ENCODE measurements around the gene ELP4. TPM values are rescaled to one million over a fixed set of nuclear protein-coding genes. Genes with fewer than 3 reads are reported as not detected.

ELP4 gene
- total RNA-seq, 1 experiment from 2014 or later: 21.4 TPM

DNA sequence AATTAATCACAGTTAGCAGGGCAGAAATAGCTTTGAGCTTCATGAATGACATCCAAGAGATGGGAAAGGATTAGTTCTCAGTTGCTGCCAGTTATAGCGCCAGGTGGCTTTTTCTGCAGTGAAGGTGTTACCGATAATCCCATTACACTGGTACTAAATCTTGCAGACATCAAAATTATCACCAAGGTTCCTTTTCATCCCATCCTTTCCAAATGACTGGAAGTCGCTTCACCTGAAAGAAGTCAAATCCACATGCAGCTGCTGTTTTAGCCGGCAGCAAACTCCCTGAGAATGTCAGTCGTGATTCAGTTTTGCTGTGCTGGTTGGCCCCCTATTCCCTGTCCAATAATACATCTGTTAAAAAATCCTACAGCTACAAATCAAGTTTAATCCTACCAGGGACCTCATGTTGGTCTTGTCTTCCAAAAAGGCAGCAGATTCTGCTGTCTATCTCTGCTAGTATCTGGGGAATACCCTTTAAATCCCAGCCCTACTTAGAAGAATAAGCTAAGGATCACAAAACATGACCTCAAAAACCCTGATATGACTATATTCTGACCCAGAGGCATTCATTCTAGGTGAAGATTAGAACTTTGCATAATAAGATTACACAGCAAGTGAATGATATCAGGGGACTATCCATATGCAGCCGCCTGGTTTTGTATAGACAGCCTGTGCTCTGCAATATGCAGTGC lies 31.9 kb upstream of the ELP4 start:
- RAD21 ChIA-PET (ENCODE audit: low non-redundant PET in 1 of 2, low total read pairs in 2 of 2, uncharacterized antibody in 2 of 2, unreplicated experiment in 2 of 2): no interaction called here
- Histone ChIP-seq H3K27ac (ENCODE audit: low read depth, low read length) (no peak overlapping the region), H3K79me2 (ENCODE audit: insufficient read depth, low read length) (peaks cover 82% of the 10 kb centered on the region), H3K27me3 (ENCODE audit: insufficient read depth, low read length) (no peaks in the 10 kb centered on the region), H4K20me1 (ENCODE audit: insufficient read depth) (peaks cover 27% of the 10 kb centered on the region; the same call in 1 of the 2 replicates), H3K9me3 (ENCODE audit: control insufficient read depth in 1 of 2, insufficient read depth in 1 of 2, low read depth in 1 of 2, low read length in 2 of 2) (no peaks in the 10 kb centered on the region), H3K4me1 (ENCODE audit: control insufficient read depth in 1 of 2, insufficient read depth in 2 of 2, low read length in 2 of 2) (no peaks in the 10 kb centered on the region), H3K4me3 (replicated peaks in 1 of 2; ENCODE audit: low read depth in 1 of 2, low read length in 2 of 2) (no peak overlapping the region), H3K4me2 (ENCODE audit: low read length) (no peak overlapping the region), H3K9me2 (ENCODE audit: insufficient read depth) (no peaks in the 10 kb centered on the region), H3K9ac (ENCODE audit: low read length) (no peak overlapping the region), H3K36me3 (ENCODE audit: control insufficient read depth in 1 of 2, insufficient read depth in 2 of 2, low read length in 2 of 2) (0 out of 4 replicates have a peak, but pooled peaks cover 0 to 4% of the 10 kb centered on the region in 2 experiments), H2AFZ (ENCODE audit: low read depth, low read length, poor library complexity, severe bottlenecking) (no peak overlapping the region)
- no peak for ATAC-seq
- no peak for DNase-seq (ENCODE audit: low read depth, low spot score)
- CTCF ChIA-PET: no interaction called here
- TF ChIP-seq FOSL1 (IDR thresholded peaks at IDR 0.05; ENCODE audit: low read depth): no peak
- TF ChIP-seq, protein P1, sequence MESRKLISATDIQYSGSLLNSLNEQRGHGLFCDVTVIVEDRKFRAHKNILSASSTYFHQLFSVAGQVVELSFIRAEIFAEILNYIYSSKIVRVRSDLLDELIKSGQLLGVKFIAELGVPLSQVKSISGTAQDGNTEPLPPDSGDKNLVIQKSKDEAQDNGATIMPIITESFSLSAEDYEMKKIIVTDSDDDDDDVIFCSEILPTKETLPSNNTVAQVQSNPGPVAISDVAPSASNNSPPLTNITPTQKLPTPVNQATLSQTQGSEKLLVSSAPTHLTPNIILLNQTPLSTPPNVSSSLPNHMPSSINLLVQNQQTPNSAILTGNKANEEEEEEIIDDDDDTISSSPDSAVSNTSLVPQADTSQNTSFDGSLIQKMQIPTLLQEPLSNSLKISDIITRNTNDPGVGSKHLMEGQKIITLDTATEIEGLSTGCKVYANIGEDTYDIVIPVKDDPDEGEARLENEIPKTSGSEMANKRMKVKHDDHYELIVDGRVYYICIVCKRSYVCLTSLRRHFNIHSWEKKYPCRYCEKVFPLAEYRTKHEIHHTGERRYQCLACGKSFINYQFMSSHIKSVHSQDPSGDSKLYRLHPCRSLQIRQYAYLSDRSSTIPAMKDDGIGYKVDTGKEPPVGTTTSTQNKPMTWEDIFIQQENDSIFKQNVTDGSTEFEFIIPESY (IDR thresholded peaks at IDR 0.05; ENCODE audit: extremely low read depth, insufficient replicate concordance, low read length): no peak
- no peak for TF ChIP-seq EZH2 (IDR thresholded peaks at IDR 0.05)
- no peak for TF ChIP-seq POLR2A (IDR thresholded peaks at IDR 0.05; ENCODE audit: borderline replicate concordance, extremely low read depth, insufficient read depth, insufficient read length)
- TF ChIP-seq, protein P2, sequence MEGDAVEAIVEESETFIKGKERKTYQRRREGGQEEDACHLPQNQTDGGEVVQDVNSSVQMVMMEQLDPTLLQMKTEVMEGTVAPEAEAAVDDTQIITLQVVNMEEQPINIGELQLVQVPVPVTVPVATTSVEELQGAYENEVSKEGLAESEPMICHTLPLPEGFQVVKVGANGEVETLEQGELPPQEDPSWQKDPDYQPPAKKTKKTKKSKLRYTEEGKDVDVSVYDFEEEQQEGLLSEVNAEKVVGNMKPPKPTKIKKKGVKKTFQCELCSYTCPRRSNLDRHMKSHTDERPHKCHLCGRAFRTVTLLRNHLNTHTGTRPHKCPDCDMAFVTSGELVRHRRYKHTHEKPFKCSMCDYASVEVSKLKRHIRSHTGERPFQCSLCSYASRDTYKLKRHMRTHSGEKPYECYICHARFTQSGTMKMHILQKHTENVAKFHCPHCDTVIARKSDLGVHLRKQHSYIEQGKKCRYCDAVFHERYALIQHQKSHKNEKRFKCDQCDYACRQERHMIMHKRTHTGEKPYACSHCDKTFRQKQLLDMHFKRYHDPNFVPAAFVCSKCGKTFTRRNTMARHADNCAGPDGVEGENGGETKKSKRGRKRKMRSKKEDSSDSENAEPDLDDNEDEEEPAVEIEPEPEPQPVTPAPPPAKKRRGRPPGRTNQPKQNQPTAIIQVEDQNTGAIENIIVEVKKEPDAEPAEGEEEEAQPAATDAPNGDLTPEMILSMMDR (IDR thresholded peaks at IDR 0.05 in 2 of 3, conservative IDR thresholded peaks at IDR 0.05 in 1 of 3; ENCODE audit: borderline replicate concordance in 1 of 3, insufficient read depth in 1 of 3, low read depth in 2 of 3, low read length in 2 of 3): no peak
- no peak for TF ChIP-seq EZH2phosphoT487 (IDR thresholded peaks at IDR 0.05; ENCODE audit: borderline replicate concordance)
- TF ChIP-seq ELF1 (IDR thresholded peaks at IDR 0.05; ENCODE audit: borderline replicate concordance, low read depth): no peak
- no peak for TF ChIP-seq SP1 (IDR thresholded peaks at IDR 0.05; ENCODE audit: low read depth)
- TF ChIP-seq YY1 (IDR thresholded peaks at IDR 0.05; ENCODE audit: extremely low read depth, insufficient replicate concordance, low read depth, low read length): no peak
- TF ChIP-seq SRF (IDR thresholded peaks at IDR 0.05; ENCODE audit: low read depth): no peak
- no peak for TF ChIP-seq POLR2AphosphoS5 (IDR thresholded peaks at IDR 0.05; ENCODE audit: low read depth, low read length)
- TF ChIP-seq ZFX (IDR thresholded peaks at IDR 0.05): no peak
- POLR2A ChIA-PET: no interaction called here
- intact Hi-C loops (cut with micrococcal nuclease): loop anchor here (10.0 kb wide), 1 partner anchor 63 kb away; no protein-coding TSS in a partner anchor
- BruUV-seq (replicated peaks): no TSS peak

Data from HCT116 (cell line).